Measurements from ENCODE around the gene PPP1R14B.

DNA sequence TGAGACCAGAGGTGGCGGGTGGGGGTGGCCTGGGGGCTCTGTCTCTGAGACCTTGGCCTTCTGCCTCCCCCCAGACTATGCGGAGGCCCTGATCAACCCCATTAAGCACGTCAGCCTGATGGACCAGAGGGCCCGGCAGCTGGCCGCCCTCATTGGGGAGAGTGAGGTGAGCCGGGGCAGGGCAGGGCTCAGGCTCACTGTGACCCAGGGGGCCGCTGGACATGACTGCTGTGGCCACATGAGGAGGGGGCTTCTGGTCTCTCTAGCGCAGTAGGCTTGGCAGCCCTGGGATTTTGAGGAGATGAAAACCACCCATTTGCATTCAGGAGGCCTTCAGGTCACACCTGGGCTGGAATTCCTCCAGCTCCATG is 17.2 kb upstream of the PPP1R14B start:
- TF ChIP-seq FOXM1 (IDR thresholded peaks at IDR 0.05; ENCODE audit: borderline replicate concordance, low read depth) (no peak), TCF12 (IDR thresholded peaks at IDR 0.05; ENCODE audit: low read depth) (no peak), EP300 (IDR thresholded peaks at IDR 0.05; ENCODE audit: borderline replicate concordance) (no peak), YY1 (IDR thresholded peaks at IDR 0.05; ENCODE audit: low read depth) (no peak), NFIC (IDR thresholded peaks at IDR 0.05) (no peak), TAF1 (IDR thresholded peaks at IDR 0.05; ENCODE audit: low read depth) (no peak)
- TF ChIP-seq, protein P1, sequence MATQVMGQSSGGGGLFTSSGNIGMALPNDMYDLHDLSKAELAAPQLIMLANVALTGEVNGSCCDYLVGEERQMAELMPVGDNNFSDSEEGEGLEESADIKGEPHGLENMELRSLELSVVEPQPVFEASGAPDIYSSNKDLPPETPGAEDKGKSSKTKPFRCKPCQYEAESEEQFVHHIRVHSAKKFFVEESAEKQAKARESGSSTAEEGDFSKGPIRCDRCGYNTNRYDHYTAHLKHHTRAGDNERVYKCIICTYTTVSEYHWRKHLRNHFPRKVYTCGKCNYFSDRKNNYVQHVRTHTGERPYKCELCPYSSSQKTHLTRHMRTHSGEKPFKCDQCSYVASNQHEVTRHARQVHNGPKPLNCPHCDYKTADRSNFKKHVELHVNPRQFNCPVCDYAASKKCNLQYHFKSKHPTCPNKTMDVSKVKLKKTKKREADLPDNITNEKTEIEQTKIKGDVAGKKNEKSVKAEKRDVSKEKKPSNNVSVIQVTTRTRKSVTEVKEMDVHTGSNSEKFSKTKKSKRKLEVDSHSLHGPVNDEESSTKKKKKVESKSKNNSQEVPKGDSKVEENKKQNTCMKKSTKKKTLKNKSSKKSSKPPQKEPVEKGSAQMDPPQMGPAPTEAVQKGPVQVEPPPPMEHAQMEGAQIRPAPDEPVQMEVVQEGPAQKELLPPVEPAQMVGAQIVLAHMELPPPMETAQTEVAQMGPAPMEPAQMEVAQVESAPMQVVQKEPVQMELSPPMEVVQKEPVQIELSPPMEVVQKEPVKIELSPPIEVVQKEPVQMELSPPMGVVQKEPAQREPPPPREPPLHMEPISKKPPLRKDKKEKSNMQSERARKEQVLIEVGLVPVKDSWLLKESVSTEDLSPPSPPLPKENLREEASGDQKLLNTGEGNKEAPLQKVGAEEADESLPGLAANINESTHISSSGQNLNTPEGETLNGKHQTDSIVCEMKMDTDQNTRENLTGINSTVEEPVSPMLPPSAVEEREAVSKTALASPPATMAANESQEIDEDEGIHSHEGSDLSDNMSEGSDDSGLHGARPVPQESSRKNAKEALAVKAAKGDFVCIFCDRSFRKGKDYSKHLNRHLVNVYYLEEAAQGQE (IDR thresholded peaks at IDR 0.05; ENCODE audit: low read depth), result no peak
- TF ChIP-seq, protein P2, sequence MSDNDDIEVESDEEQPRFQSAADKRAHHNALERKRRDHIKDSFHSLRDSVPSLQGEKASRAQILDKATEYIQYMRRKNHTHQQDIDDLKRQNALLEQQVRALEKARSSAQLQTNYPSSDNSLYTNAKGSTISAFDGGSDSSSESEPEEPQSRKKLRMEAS (IDR thresholded peaks at IDR 0.05), result no peak

All from Ishikawa (cell line).